ENCODE measurements around the gene LOXHD1.

LOXHD1 gene

GRCh38 chr18:46672062-46672970, 15.3 kb upstream of the LOXHD1 start:
- DNase-seq (ENCODE audit: low read depth in 2 of 2): no peak

GRCh38 chr18:46668694-46669093, 11.7 kb upstream of the LOXHD1 start:
- DNase-seq (ENCODE audit: low read depth in 2 of 2): no peak

- no peak for DNase-seq (ENCODE audit: low read depth in 2 of 2)
Observed at GRCh38 chr18:46668135-46668534, 11.1 kb upstream of the LOXHD1 start.

GRCh38 chr18:46663539-46663938, 6.5 kb upstream of the LOXHD1 start:
- DNase-seq (ENCODE audit: low read depth in 2 of 2): no peak

GRCh38 chr18:46660957-46661749, 4.1 kb upstream of the LOXHD1 start:
- DNase-seq (ENCODE audit: low read depth in 2 of 2): no peak

GRCh38 chr18:46659484-46659883, 2.5 kb upstream of the LOXHD1 start:
- no peak for DNase-seq (ENCODE audit: low read depth in 2 of 2)

GRCh38 chr18:46656326-46657114, 500 bp downstream of the LOXHD1 start:
- DNase-seq (ENCODE audit: low read depth in 2 of 2): no peak

GRCh38 chr18:46652372-46652771, 4.6 kb downstream of the LOXHD1 start:
- no peak for DNase-seq (ENCODE audit: low read depth in 2 of 2)

GRCh38 chr18:46650681-46651080, 6.3 kb downstream of the LOXHD1 start:
- DNase-seq (ENCODE audit: low read depth in 2 of 2): no peak

- no peak for DNase-seq (ENCODE audit: low read depth in 2 of 2)
Observed at GRCh38 chr18:46649071-46649862, 7.8 kb downstream of the LOXHD1 start.

GRCh38 chr18:46646468-46646867, 10.6 kb downstream of the LOXHD1 start:
- DNase-seq (ENCODE audit: low read depth in 2 of 2): no peak

GRCh38 chr18:46642561-46642960, 14.5 kb downstream of the LOXHD1 start:
- DNase-seq (ENCODE audit: low read depth in 2 of 2): no peak

GRCh38 chr18:46641917-46642316, 15.1 kb downstream of the LOXHD1 start:
- DNase-seq (ENCODE audit: low read depth in 2 of 2): no peak

- no peak for DNase-seq (ENCODE audit: low read depth in 2 of 2)
Observed at GRCh38 chr18:46639386-46639785, 17.6 kb downstream of the LOXHD1 start.

GRCh38 chr18:46636040-46636630, 20.9 kb downstream of the LOXHD1 start:
- DNase-seq (ENCODE audit: low read depth in 2 of 2): no peak

- no peak for DNase-seq (ENCODE audit: low read depth in 2 of 2)
Observed at GRCh38 chr18:46632401-46633071, 24.5 kb downstream of the LOXHD1 start.

GRCh38 chr18:46630991-46631390, 26.0 kb downstream of the LOXHD1 start:
- no peak for DNase-seq (ENCODE audit: low read depth in 2 of 2)

GRCh38 chr18:46630160-46630559, 26.9 kb downstream of the LOXHD1 start:
- DNase-seq (ENCODE audit: low read depth in 2 of 2): no peak

- no peak for DNase-seq (ENCODE audit: low read depth in 2 of 2)
Observed at GRCh38 chr18:46629361-46629760, 27.7 kb downstream of the LOXHD1 start.

- DNase-seq (ENCODE audit: low read depth in 2 of 2): no peak
Observed at GRCh38 chr18:46628206-46628605, 28.8 kb downstream of the LOXHD1 start.
